SK-N-SH (cell line): ENCODE data around the gene DNAJC17. TPM values are rescaled to one million over a fixed set of nuclear protein-coding genes. Genes with fewer than 3 reads are reported as not detected.

Experiments
- CTCF ChIA-PET: fragments of 300-600, 350-600 bp; formaldehyde crosslinking; extraction: SDS; loops from one replicate; lab custom pipeline; 2021; lab: Yijun Ruan, JAX
- POLR2A ChIA-PET: fragments of 350-600 bp; sonication (Branson Sonifier 250); formaldehyde crosslinking; extraction: SDS; loops from one replicate; lab custom pipeline; 2020; ENCODE audit warnings: antibody characterized with exemption, inconsistent platforms; lab: Yijun Ruan, JAX
- DNase-seq: peaks from one replicate; pipeline ENCODE4 v3.0.0; 2012
- H2AFZ ChIP-seq: fragments of 200-600 bp; sonication (generic); 2 replicates; pipeline ENCODE4 v1.8.1; 2016; ENCODE audit warnings: antibody characterized with exemption, mild to moderate bottlenecking, low read depth
- H3F3A ChIP-seq: fragments of 200-600 bp; sonication (generic); replicated peaks from 2 replicates; pipeline ENCODE3; 2016; ENCODE audit warnings: antibody characterized with exemption, mild to moderate bottlenecking; ENCODE audit not compliant: insufficient read depth
- H3K27ac ChIP-seq, 2 experiments: fragments of 200-500 bp in 1 of 2; fragments of 200-600 bp in 1 of 2; sonication (Bioruptor generic) in 1 of 2; sonication (generic), shearing (Covaris generic) in 1 of 2; 2 replicates each; pipeline versions ENCODE4 v1.5.1 to v1.6.1; 2014 to 2016; ENCODE audit warnings: low read depth in 2 of 2, inconsistent platforms in 1 of 2, low read length in 1 of 2, mild to moderate bottlenecking in 1 of 2, mixed read lengths in 1 of 2
- H3K27me3 ChIP-seq: fragments of 200-600 bp; sonication (generic), shearing (Covaris generic); 2 replicates; pipeline ENCODE4 v1.6.1; 2016; ENCODE audit warnings: mixed run types; ENCODE audit not compliant: insufficient read depth
- H3K36me3 ChIP-seq, 2 experiments: fragments of 200-500 bp in 1 of 2; fragments of 200-600 bp in 1 of 2; sonication (Bioruptor generic) in 1 of 2; sonication (generic) in 1 of 2; replicated peaks in 1 of 2; 2 replicates each; pipeline versions ENCODE3 to v1.5.1; 2014 to 2016; ENCODE audit warnings: low read length in 1 of 2, mild to moderate bottlenecking in 1 of 2; ENCODE audit not compliant: insufficient read depth in 2 of 2, control insufficient read depth in 1 of 2
- H3K4me1 ChIP-seq, 2 experiments: fragments of 200-500 bp in 1 of 2; fragments of 200-600 bp in 1 of 2; sonication (Bioruptor generic) in 1 of 2; sonication (generic), shearing (Covaris generic) in 1 of 2; 2 replicates each; pipeline versions ENCODE4 v1.5.1 to v1.6.1; 2014 to 2016; ENCODE audit warnings: low read depth in 1 of 2, low read length in 1 of 2, mixed run types in 1 of 2; ENCODE audit not compliant: insufficient read depth in 2 of 2, control insufficient read depth in 1 of 2
- H3K4me2 ChIP-seq: fragments of 200-600 bp; sonication (generic), shearing (Covaris generic); 2 replicates; pipeline ENCODE4 v1.6.1; 2017; ENCODE audit warnings: mixed run types
- H3K4me3 ChIP-seq, 2 experiments: fragments of 200-500 bp in 1 of 2; fragments of 200-600 bp in 1 of 2; sonication (Bioruptor generic) in 1 of 2; sonication (generic), shearing (Covaris generic) in 1 of 2; 2 replicates each; pipeline versions ENCODE4 v1.5.1 to v1.8.1; 2014 to 2016; ENCODE audit warnings: low read depth in 2 of 2, inconsistent platforms in 1 of 2, low read length in 1 of 2, mild to moderate bottlenecking in 1 of 2, mixed read lengths in 1 of 2, moderate library complexity in 1 of 2
- H3K79me2 ChIP-seq: fragments of 200-600 bp; sonication (generic); 2 replicates; pipeline ENCODE4 v1.8.1; 2017; ENCODE audit warnings: mild to moderate bottlenecking; ENCODE audit not compliant: insufficient read depth
- H3K9ac ChIP-seq: fragments of 200-600 bp; sonication (generic); 2 replicates; pipeline ENCODE4 v1.6.1; 2017; ENCODE audit warnings: mixed run types
- H3K9me2 ChIP-seq: fragments of 200-600 bp; sonication (generic); 2 replicates; pipeline ENCODE4 v1.6.1; 2017; ENCODE audit warnings: mixed run types
- H3K9me3 ChIP-seq: fragments of 200-600 bp; sonication (generic); 2 replicates; pipeline ENCODE4 v1.6.1; 2017; ENCODE audit warnings: mixed run types, mild to moderate bottlenecking, moderate library complexity
- H4K20me1 ChIP-seq: fragments of 200-600 bp; sonication (generic); 2 replicates; pipeline ENCODE4 v1.6.1; 2017; ENCODE audit warnings: mild to moderate bottlenecking, mixed run types; ENCODE audit not compliant: insufficient read depth
- CHD2 ChIP-seq: fragments of 150-350 bp; IDR thresholded peaks from 2 replicates; pipeline ENCODE4 v1.6.1; 2018; ENCODE audit warnings: low read length; ENCODE audit not compliant: partially characterized antibody
- EZH2phosphoT487 ChIP-seq: fragments of 200-600 bp; sonication (generic); IDR thresholded peaks from 2 replicates; pipeline ENCODE4 v1.6.1; 2017; ENCODE audit warnings: low read depth, mixed run types, mild to moderate bottlenecking, antibody characterized with exemption, moderate library complexity, borderline replicate concordance
- FOSL2 ChIP-seq: IDR thresholded peaks from 2 replicates; pipeline ENCODE4 v1.4.0; 2012; ENCODE audit warnings: low read depth, mild to moderate bottlenecking, moderate library complexity, borderline replicate concordance
- FOXJ3 ChIP-seq: sonication (generic); formaldehyde crosslinking; IDR thresholded peaks from 2 replicates; pipeline ENCODE4 v1.5.1; 2020; ENCODE audit warnings: mild to moderate bottlenecking, missing genetic modification reagents
- JUND ChIP-seq: IDR thresholded peaks from 2 replicates; pipeline ENCODE4 v1.4.0; 2012
- NFIC ChIP-seq: IDR thresholded peaks from 2 replicates; pipeline ENCODE4 v1.4.0; 2012; ENCODE audit warnings: borderline replicate concordance
- POLR2AphosphoS5 ChIP-seq: IDR thresholded peaks from 2 replicates; pipeline ENCODE4 v1.6.1; 2012; ENCODE audit warnings: low read depth, low read length
- RFX5 ChIP-seq: IDR thresholded peaks from 2 replicates; pipeline ENCODE4 v1.6.1; 2012; ENCODE audit warnings: mild to moderate bottlenecking, improper control_type of control experiment, low read length
- TAF1 ChIP-seq: IDR thresholded peaks from 2 replicates; pipeline ENCODE4 v1.6.1; 2012; ENCODE audit warnings: low read depth, mild to moderate bottlenecking, low read length, moderate library complexity, borderline replicate concordance
- TCF12 ChIP-seq: IDR thresholded peaks from 2 replicates; pipeline ENCODE4 v1.4.0; 2012
- TEAD4 ChIP-seq: IDR thresholded peaks from 2 replicates; pipeline ENCODE4 v1.4.0; 2012; ENCODE audit warnings: mild to moderate bottlenecking, borderline replicate concordance; ENCODE audit not compliant: insufficient read depth
- YY1 ChIP-seq: IDR thresholded peaks from 2 replicates; pipeline ENCODE4 v1.4.0; 2012; ENCODE audit warnings: low read depth, mild to moderate bottlenecking
- whole genome bisulfite sequencing: methylation state at CpG from one replicate; pipeline ENCODE4 v1.1.6; 2017; ENCODE audit warnings: low lambda C conversion rate; 5-methylcytosine and 5-hydroxymethylcytosine counted together
- polyA plus RNA-seq, 3 experiments: library from polyadenylated mRNA; depleted of rRNA; stranded (reverse); fragments of >200 nt; gene quantifications; 2 replicates each; pipeline ENCODE4 v1.2.3, GENCODE V29; 2012
- TF ChIP-seq, protein P1 (sequence below): IDR thresholded peaks from 2 replicates; pipeline ENCODE4 v1.6.1; 2012; ENCODE audit warnings: mild to moderate bottlenecking, low read depth, low read length, moderate library complexity
- TF ChIP-seq, protein P2 (sequence below): fragments of 150-350 bp; IDR thresholded peaks from 2 replicates; pipeline ENCODE4 v1.6.1; 2017; ENCODE audit warnings: antibody characterized with exemption, low read length, low read depth, borderline replicate concordance
- TF ChIP-seq, protein P3 (sequence below): fragments of 150-350 bp; IDR thresholded peaks from 2 replicates; pipeline ENCODE4 v1.6.1; 2016; ENCODE audit warnings: mild to moderate bottlenecking, low read depth, low read length
- TF ChIP-seq, protein P4 (sequence below): IDR thresholded peaks from 2 replicates; pipeline ENCODE4 v1.4.0; 2012; ENCODE audit warnings: low read depth, borderline replicate concordance
- TF ChIP-seq, protein P5 (sequence below): IDR thresholded peaks from 2 replicates; pipeline ENCODE4 v1.4.0; 2012; ENCODE audit warnings: low read depth

The DNAJC17 gene
- polyA plus RNA-seq, 1 of the 3 experiments (the other 2 are of a cell fraction), result 61.6 TPM

DNA sequence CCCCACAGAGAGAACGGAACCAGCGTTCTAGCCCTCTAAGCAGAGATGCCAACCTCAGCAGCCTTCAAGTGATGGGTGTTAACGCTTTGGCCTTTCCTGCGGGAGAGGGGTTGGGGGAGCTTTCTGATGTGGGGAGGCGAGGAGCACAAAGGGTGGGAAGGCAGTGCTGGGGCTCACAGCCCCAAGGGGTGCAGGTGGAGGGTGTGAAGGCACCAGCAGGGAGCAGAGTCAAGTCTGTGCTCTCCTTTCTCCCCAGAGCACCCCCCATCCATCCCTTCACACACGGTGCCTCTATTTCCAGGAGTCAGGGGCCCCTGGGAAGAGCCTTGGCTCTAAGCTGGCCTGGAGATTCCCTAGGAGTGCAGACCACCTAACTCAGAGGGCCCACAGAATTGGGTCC is 33.4 kb downstream of the DNAJC17 start (continued):
- TF ChIP-seq, protein P1, sequence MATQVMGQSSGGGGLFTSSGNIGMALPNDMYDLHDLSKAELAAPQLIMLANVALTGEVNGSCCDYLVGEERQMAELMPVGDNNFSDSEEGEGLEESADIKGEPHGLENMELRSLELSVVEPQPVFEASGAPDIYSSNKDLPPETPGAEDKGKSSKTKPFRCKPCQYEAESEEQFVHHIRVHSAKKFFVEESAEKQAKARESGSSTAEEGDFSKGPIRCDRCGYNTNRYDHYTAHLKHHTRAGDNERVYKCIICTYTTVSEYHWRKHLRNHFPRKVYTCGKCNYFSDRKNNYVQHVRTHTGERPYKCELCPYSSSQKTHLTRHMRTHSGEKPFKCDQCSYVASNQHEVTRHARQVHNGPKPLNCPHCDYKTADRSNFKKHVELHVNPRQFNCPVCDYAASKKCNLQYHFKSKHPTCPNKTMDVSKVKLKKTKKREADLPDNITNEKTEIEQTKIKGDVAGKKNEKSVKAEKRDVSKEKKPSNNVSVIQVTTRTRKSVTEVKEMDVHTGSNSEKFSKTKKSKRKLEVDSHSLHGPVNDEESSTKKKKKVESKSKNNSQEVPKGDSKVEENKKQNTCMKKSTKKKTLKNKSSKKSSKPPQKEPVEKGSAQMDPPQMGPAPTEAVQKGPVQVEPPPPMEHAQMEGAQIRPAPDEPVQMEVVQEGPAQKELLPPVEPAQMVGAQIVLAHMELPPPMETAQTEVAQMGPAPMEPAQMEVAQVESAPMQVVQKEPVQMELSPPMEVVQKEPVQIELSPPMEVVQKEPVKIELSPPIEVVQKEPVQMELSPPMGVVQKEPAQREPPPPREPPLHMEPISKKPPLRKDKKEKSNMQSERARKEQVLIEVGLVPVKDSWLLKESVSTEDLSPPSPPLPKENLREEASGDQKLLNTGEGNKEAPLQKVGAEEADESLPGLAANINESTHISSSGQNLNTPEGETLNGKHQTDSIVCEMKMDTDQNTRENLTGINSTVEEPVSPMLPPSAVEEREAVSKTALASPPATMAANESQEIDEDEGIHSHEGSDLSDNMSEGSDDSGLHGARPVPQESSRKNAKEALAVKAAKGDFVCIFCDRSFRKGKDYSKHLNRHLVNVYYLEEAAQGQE, result no peak
- TF ChIP-seq EZH2phosphoT487 (no peak), POLR2AphosphoS5 (no peak), TAF1 (no peak), RFX5 (no peak), NFIC (no peak), FOSL2 (no peak), JUND (no peak), CHD2 (no peak), TCF12 (no peak)
- TF ChIP-seq, protein P2, sequence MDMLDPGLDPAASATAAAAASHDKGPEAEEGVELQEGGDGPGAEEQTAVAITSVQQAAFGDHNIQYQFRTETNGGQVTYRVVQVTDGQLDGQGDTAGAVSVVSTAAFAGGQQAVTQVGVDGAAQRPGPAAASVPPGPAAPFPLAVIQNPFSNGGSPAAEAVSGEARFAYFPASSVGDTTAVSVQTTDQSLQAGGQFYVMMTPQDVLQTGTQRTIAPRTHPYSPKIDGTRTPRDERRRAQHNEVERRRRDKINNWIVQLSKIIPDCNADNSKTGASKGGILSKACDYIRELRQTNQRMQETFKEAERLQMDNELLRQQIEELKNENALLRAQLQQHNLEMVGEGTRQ, result no peak

DNA sequence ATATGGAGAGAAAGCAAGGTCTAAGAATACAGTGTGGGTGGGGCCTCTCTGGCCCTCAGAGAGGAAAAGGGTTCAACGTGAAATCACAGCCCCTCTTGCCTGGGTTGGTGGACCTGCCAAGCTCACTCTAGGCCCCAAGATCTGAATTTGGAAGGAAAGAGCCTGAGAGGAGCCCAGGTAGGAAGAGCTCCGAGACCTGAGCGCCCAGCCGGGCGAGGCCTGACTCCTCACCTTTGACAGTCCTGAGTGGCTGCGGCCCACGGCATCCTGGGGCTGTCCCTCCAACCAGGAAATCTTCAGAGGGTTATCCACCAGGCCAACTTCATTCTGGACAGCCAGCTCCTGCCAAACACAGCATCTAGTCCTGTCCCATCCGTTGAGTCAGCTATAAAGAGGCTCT is 33.8 kb downstream of the DNAJC17 start:
- TF ChIP-seq, protein P1, result no peak
- no peak for TF ChIP-seq YY1
- no peak for TF ChIP-seq TEAD4
- TF ChIP-seq POLR2AphosphoS5, result no peak
- no peak for TF ChIP-seq FOXJ3
- TF ChIP-seq, protein P3, sequence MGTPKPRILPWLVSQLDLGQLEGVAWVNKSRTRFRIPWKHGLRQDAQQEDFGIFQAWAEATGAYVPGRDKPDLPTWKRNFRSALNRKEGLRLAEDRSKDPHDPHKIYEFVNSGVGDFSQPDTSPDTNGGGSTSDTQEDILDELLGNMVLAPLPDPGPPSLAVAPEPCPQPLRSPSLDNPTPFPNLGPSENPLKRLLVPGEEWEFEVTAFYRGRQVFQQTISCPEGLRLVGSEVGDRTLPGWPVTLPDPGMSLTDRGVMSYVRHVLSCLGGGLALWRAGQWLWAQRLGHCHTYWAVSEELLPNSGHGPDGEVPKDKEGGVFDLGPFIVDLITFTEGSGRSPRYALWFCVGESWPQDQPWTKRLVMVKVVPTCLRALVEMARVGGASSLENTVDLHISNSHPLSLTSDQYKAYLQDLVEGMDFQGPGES, result no peak
- TF ChIP-seq, protein P4, sequence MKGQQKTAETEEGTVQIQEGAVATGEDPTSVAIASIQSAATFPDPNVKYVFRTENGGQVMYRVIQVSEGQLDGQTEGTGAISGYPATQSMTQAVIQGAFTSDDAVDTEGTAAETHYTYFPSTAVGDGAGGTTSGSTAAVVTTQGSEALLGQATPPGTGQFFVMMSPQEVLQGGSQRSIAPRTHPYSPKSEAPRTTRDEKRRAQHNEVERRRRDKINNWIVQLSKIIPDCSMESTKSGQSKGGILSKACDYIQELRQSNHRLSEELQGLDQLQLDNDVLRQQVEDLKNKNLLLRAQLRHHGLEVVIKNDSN, result no peak
- TF ChIP-seq JUND, result no peak
- TF ChIP-seq, protein P5, sequence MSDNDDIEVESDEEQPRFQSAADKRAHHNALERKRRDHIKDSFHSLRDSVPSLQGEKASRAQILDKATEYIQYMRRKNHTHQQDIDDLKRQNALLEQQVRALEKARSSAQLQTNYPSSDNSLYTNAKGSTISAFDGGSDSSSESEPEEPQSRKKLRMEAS, result no peak
- ChIA-PET CTCF (interaction anchor here (0.6 to 31.8 kb wide), 4 partner anchors 9 to 100 kb away, joined by 3 to 555 read pairs (median 60); partner anchors contain the start of gene RMDN3), POLR2A (no interaction called here)

More for the DNA sequence above, 33.8 kb downstream of the DNAJC17 start:
- Histone ChIP-seq H3K27me3 (no peaks in the 10 kb centered on the region), H2AFZ (no peak overlapping the region), H3K9me2 (no peaks in the 10 kb centered on the region), H3K79me2 (no peaks in the 10 kb centered on the region), H3K9ac (no peak overlapping the region), H3K4me1 (peaks cover 15 to 43% of the 10 kb centered on the region in 2 experiments; a peak in 3 of 4 replicates), H3F3A (no peaks in the 10 kb centered on the region), H3K36me3 (peaks cover 6 to 48% of the 10 kb centered on the region in 2 experiments), H3K27ac (no peak overlapping the region), H3K9me3 (no peaks in the 10 kb centered on the region), H3K4me3 (no peak overlapping the region), H3K4me2 (no peak overlapping the region), H4K20me1 (no peaks in the 10 kb centered on the region)
- WGBS, result 95% methylated on average over 7 of the region's 8 CpGs
- no peak for DNase-seq
